Activated T-helper 17 cell treated with anti-CD3 and anti-CD28 coated beads, Interleukin-2, amount 50 U/mL, for 72 hours (primary cell): ENCODE data around the gene CIAO2A. TPM values are rescaled to one million over a fixed set of nuclear protein-coding genes. Genes with fewer than 3 reads are reported as not detected.

Source experiments
- ATAC-seq: fragments of 150-1000 bp; cut with Tn5 transposase; replicated peaks from 2 replicates; pipeline ENCODE4 v1.10.0; 2021; ENCODE audit warnings: mild to moderate bottlenecking, moderate library complexity
- H3K27ac Mint-ChIP-seq: one replicate; pipeline ENCODE4 v1.8.0; 2022; ENCODE audit warnings: mixed read lengths
- H3K27me3 Mint-ChIP-seq: one replicate; pipeline ENCODE4 v1.8.0; 2022; ENCODE audit warnings: mixed read lengths
- H3K36me3 Mint-ChIP-seq: one replicate; pipeline ENCODE4 v1.8.0; 2022; ENCODE audit warnings: low read depth, mild to moderate bottlenecking, mixed read lengths
- H3K4me1 Mint-ChIP-seq: one replicate; pipeline ENCODE4 v1.8.0; 2022; ENCODE audit warnings: mixed read lengths
- H3K4me3 Mint-ChIP-seq: one replicate; pipeline ENCODE4 v1.8.0; 2022; ENCODE audit warnings: mild to moderate bottlenecking, mixed read lengths
- H3K9me3 Mint-ChIP-seq: one replicate; pipeline ENCODE4 v1.8.0; 2022; ENCODE audit warnings: mixed read lengths
- total RNA-seq, 2 donors: library from RNA; stranded (reverse); gene quantifications; one replicate each; pipeline ENCODE4 v1.2.3, GENCODE V29; 2022

The CIAO2A gene, protein sequence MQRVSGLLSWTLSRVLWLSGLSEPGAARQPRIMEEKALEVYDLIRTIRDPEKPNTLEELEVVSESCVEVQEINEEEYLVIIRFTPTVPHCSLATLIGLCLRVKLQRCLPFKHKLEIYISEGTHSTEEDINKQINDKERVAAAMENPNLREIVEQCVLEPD
- 10 to 100 TPM; 71.7 to 99.1 TPM for total RNA-seq

- no peaks in the 10 kb centered on the region for H3K9me3 Mint-ChIP-seq
- peak; percentile 86 for ATAC-seq
- H3K4me3 Mint-ChIP-seq: peak within 1 kb of the TSS; percentile 97
- peaks cover 38% of the 10 kb centered on the region for H3K4me1 Mint-ChIP-seq
- peak within 1 kb of the TSS; percentile 99 for H3K27ac Mint-ChIP-seq
- H3K27me3 Mint-ChIP-seq: no peaks in the 10 kb centered on the region
- H3K36me3 Mint-ChIP-seq: peaks cover 45% of the 10 kb centered on the region
These were observed at the start of gene CIAO2A for GRCh38 chr15:64093627-64094417. CIAO2A (minus strand) TSS chr15:64093838; CDS start chr15:64093768, 70 bp downstream.

- Mint-ChIP-seq H3K36me3 (peaks cover 54% of the 10 kb centered on the region), H3K27me3 (no peaks in the 10 kb centered on the region), H3K4me1 (no peaks in the 10 kb centered on the region), H3K27ac (no peak overlapping the region), H3K9me3 (no peaks in the 10 kb centered on the region), H3K4me3 (no peak overlapping the region)
- ATAC-seq: no peak
These were observed 49.6 kb upstream of the CIAO2A start for GRCh38 chr15:64143276-64143675.

DNA sequence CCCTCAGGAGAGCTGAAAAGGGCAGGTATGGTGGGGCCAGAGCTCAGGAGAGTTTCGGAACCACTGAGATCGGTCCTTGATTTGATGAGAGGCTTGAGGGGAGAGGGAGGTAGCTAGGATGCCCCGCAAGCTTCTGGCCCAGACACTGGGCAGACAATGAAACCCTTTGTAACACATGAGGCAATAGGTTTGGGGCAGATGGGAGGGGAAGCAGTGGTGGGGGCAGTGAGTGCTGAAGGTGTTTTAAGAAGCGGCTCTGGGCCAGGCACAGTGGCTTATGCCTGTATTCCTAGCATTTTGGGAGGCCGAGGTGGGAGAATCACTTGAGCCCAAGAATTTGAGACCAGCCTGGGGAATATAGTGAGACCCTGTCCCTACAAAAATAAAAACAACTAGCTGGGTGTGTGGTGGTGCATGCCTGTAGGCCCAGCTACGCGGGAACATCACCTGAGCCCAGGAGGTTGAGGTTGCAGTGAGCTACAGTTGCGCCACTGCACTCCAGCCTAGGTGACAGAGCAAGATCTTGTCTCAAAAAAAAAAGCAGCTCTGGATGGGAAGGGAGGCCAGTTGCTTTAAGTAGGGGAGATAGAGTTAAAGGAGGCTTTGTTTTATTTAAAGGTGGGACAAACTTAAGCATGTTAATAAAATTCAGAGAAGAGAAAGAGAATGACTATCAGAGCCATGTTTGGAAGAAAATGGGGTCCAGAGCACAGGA lies 48.3 kb upstream of the CIAO2A start:
- no peak for ATAC-seq
- Mint-ChIP-seq H3K9me3 (no peaks in the 10 kb centered on the region), H3K27ac (no peak overlapping the region), H3K4me1 (no peaks in the 10 kb centered on the region), H3K36me3 (peaks cover 68% of the 10 kb centered on the region), H3K27me3 (no peaks in the 10 kb centered on the region), H3K4me3 (no peak overlapping the region)

GRCh38 chr15:64138331-64138941 lies 44.8 kb upstream of the CIAO2A start:
- Mint-ChIP-seq H3K27me3 (no peaks in the 10 kb centered on the region), H3K36me3 (peaks cover 86% of the 10 kb centered on the region), H3K9me3 (no peaks in the 10 kb centered on the region), H3K4me3 (no peak overlapping the region), H3K27ac (no peak overlapping the region), H3K4me1 (no peaks in the 10 kb centered on the region)
- ATAC-seq: no peak

GRCh38 chr15:64137226-64137833 lies 43.7 kb upstream of the CIAO2A start:
- ATAC-seq: no peak

DNA sequence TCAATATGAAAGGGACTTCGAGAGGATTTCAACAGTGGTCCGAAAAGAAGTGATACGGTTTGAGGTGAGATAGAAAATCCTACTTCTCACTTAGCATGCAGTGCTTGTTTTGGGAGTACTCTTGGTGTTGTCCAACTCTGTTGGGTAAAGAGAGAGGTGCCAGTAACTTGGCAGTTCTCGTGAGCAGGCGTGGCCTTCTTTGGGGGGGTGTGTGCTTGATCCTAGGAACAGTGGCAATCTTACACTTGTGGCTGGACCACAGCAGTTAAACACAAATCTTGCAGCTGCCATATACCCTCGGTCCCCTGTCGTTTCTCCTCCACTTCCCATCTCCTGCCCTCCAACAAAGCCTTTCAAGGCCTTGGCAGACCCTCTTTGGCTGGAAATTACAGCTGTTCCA lies 42.7 kb upstream of the CIAO2A start:
- ATAC-seq: no peak
- Mint-ChIP-seq H3K36me3 (peaks cover 90% of the 10 kb centered on the region), H3K4me3 (no peak overlapping the region), H3K27ac (no peak overlapping the region), H3K4me1 (no peaks in the 10 kb centered on the region), H3K27me3 (no peaks in the 10 kb centered on the region), H3K9me3 (no peaks in the 10 kb centered on the region)

More at GRCh38 chr15:64137226-64137833, 43.7 kb upstream of the CIAO2A start:
- no peaks in the 10 kb centered on the region for H3K9me3 Mint-ChIP-seq
- H3K4me3 Mint-ChIP-seq: no peak overlapping the region
- no peaks in the 10 kb centered on the region for H3K27me3 Mint-ChIP-seq
- H3K4me1 Mint-ChIP-seq: no peaks in the 10 kb centered on the region
- peaks cover 90% of the 10 kb centered on the region for H3K36me3 Mint-ChIP-seq
- no peak overlapping the region for H3K27ac Mint-ChIP-seq

GRCh38 chr15:64134345-64134829 lies 40.7 kb upstream of the CIAO2A start:
- peaks cover 96% of the 10 kb centered on the region for H3K36me3 Mint-ChIP-seq
- H3K4me3 Mint-ChIP-seq: no peak overlapping the region
- no peak for ATAC-seq
- H3K9me3 Mint-ChIP-seq: no peaks in the 10 kb centered on the region
- no peak overlapping the region for H3K27ac Mint-ChIP-seq
- H3K27me3 Mint-ChIP-seq: no peaks in the 10 kb centered on the region
- H3K4me1 Mint-ChIP-seq: no peaks in the 10 kb centered on the region

- Mint-ChIP-seq H3K9me3 (no peaks in the 10 kb centered on the region), H3K27me3 (no peaks in the 10 kb centered on the region), H3K36me3 (peaks cover 100% of the 10 kb centered on the region), H3K27ac (no peak overlapping the region), H3K4me1 (no peaks in the 10 kb centered on the region), H3K4me3 (no peak overlapping the region)
- no peak for ATAC-seq
These were observed 40.1 kb upstream of the CIAO2A start for GRCh38 chr15:64133623-64134344.

GRCh38 chr15:64132217-64132616 lies 38.6 kb upstream of the CIAO2A start:
- ATAC-seq: no peak
- no peak overlapping the region for H3K4me3 Mint-ChIP-seq
- peaks cover 100% of the 10 kb centered on the region for H3K36me3 Mint-ChIP-seq
- H3K27me3 Mint-ChIP-seq: no peaks in the 10 kb centered on the region
- H3K27ac Mint-ChIP-seq: peak overlapping the region; percentile 75
- H3K9me3 Mint-ChIP-seq: no peaks in the 10 kb centered on the region
- H3K4me1 Mint-ChIP-seq: no peaks in the 10 kb centered on the region

GRCh38 chr15:64131547-64131946 lies 37.9 kb upstream of the CIAO2A start:
- H3K36me3 Mint-ChIP-seq: peaks cover 100% of the 10 kb centered on the region
- no peaks in the 10 kb centered on the region for H3K9me3 Mint-ChIP-seq
- ATAC-seq: no peak
- no peaks in the 10 kb centered on the region for H3K4me1 Mint-ChIP-seq
- H3K4me3 Mint-ChIP-seq: no peak overlapping the region
- peak overlapping the region; percentile 75 for H3K27ac Mint-ChIP-seq
- no peaks in the 10 kb centered on the region for H3K27me3 Mint-ChIP-seq

GRCh38 chr15:64130159-64130558 lies 36.5 kb upstream of the CIAO2A start:
- Mint-ChIP-seq H3K4me1 (no peaks in the 10 kb centered on the region), H3K27ac (no peak overlapping the region), H3K27me3 (no peaks in the 10 kb centered on the region), H3K4me3 (no peak overlapping the region), H3K36me3 (peaks cover 100% of the 10 kb centered on the region), H3K9me3 (no peaks in the 10 kb centered on the region)
- ATAC-seq: no peak

DNA sequence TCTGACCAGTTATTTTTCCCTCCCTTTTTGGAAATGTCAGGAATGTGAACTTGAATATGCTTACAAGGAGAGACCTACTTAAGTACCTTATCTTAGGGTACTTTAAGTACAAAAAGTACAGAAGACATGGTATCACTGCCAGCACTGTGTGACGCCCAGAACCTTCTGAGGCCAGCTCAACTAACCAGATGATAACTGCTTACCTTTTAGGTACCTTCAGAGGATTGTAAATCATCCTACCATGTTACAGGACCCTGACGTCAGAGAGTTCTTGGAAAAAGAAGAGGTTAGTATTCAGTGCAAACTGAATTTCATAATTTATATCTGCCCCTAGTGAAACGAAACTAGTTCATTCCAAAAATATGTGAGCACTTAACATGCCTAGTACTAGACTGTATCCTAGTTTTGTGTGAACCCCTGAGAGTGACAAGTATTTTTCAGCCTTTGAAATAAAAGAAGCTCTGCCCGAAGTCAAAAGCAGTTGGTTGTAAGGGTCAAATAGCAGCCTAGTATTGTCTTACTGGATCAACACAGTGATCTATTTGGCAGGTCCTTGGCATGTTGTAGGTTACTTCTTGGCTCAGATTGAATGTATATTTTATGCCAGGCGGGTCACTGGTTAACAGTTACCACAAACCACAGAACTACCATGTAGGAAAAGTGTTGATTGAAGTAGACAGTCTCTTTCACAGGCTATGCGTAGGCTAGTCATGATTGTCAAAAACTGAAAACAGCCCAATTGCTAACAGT lies 34.1 kb upstream of the CIAO2A start:
- ATAC-seq: no peak
- Mint-ChIP-seq H3K27me3 (no peaks in the 10 kb centered on the region), H3K36me3 (peaks cover 100% of the 10 kb centered on the region), H3K9me3 (no peaks in the 10 kb centered on the region), H3K4me1 (no peaks in the 10 kb centered on the region), H3K4me3 (no peak overlapping the region), H3K27ac (no peak overlapping the region)

- no peaks in the 10 kb centered on the region for H3K9me3 Mint-ChIP-seq
- H3K36me3 Mint-ChIP-seq: peaks cover 100% of the 10 kb centered on the region
- H3K4me1 Mint-ChIP-seq: no peaks in the 10 kb centered on the region
- no peaks in the 10 kb centered on the region for H3K27me3 Mint-ChIP-seq
- ATAC-seq: no peak
- H3K27ac Mint-ChIP-seq: no peak overlapping the region
- no peak overlapping the region for H3K4me3 Mint-ChIP-seq
These were observed 32.3 kb upstream of the CIAO2A start for GRCh38 chr15:64125978-64126377.
